ENCODE results near the gene DIRAS1.
"Not testable (repeated sequence)": the region's sequence is repeated elsewhere in the genome, so short reads cannot be mapped to it uniquely, and the experiment has no call there.

The DIRAS1 gene

GRCh38 chr19:2711172-2711874 lies 9.8 kb downstream of the DIRAS1 start:
- DNase-seq (ENCODE audit: low read depth): no peak

GRCh38 chr19:2706251-2706650 lies 14.9 kb downstream of the DIRAS1 start:
- DNase-seq (ENCODE audit: low read depth): no peak

- no peak for DNase-seq (ENCODE audit: low read depth)
Measured at GRCh38 chr19:2703691-2704216, 17.4 kb downstream of the DIRAS1 start.

- no peak for DNase-seq (ENCODE audit: low read depth)
Measured at GRCh38 chr19:2703077-2703437, 18.1 kb downstream of the DIRAS1 start.

- DNase-seq (ENCODE audit: low read depth): peak; percentile 93
Measured at GRCh38 chr19:2702170-2703076, 18.7 kb downstream of the DIRAS1 start, which contains the start of gene GNG7. Gene GNG7 (minus strand): TSS chr19:2702694. CDS start chr19:2520688, 182,006 bp downstream.

GRCh38 chr19:2701361-2702169 lies 19.6 kb downstream of the DIRAS1 start:
- DNase-seq (ENCODE audit: low read depth): no peak

- DNase-seq (ENCODE audit: low read depth): no peak
Measured at GRCh38 chr19:2700660-2701360, 20.4 kb downstream of the DIRAS1 start.

GRCh38 chr19:2699413-2700140 lies 21.6 kb downstream of the DIRAS1 start:
- no peak for DNase-seq (ENCODE audit: low read depth)

- DNase-seq (ENCODE audit: low read depth): no peak
Measured at GRCh38 chr19:2694196-2694595, 27.0 kb downstream of the DIRAS1 start.

- DNase-seq (ENCODE audit: low read depth): no peak
Measured at GRCh38 chr19:2693492-2694160, 27.5 kb downstream of the DIRAS1 start.

GRCh38 chr19:2691951-2692350 lies 29.2 kb downstream of the DIRAS1 start:
- DNase-seq (ENCODE audit: low read depth): no peak

GRCh38 chr19:2690856-2691255 lies 30.3 kb downstream of the DIRAS1 start:
- no peak for DNase-seq (ENCODE audit: low read depth)

GRCh38 chr19:2686360-2686759 lies 34.8 kb downstream of the DIRAS1 start:
- DNase-seq (ENCODE audit: low read depth): no peak

- no peak for DNase-seq (ENCODE audit: low read depth)
Measured at GRCh38 chr19:2685204-2685704, 35.9 kb downstream of the DIRAS1 start.

GRCh38 chr19:2683430-2684003 lies 37.7 kb downstream of the DIRAS1 start:
- no peak for DNase-seq (ENCODE audit: low read depth)

- no peak for DNase-seq (ENCODE audit: low read depth)
Measured at GRCh38 chr19:2680808-2681207, 40.4 kb downstream of the DIRAS1 start.

- no peak for DNase-seq (ENCODE audit: low read depth)
Measured at GRCh38 chr19:2679439-2679838, 41.7 kb downstream of the DIRAS1 start.

GRCh38 chr19:2678948-2679347 lies 42.2 kb downstream of the DIRAS1 start:
- not testable (repeated sequence) for DNase-seq (ENCODE audit: low read depth)

GRCh38 chr19:2678044-2678671 lies 43.0 kb downstream of the DIRAS1 start:
- no peak for DNase-seq (ENCODE audit: low read depth)

All from activated T-cell treated with anti-CD3 and anti-CD28 coated beads for 1 hour (primary cell).